HG02642 (cell line): ENCODE results near the gene PREB.
"Not testable (repeated sequence)": the region's sequence is repeated elsewhere in the genome, so short reads cannot be mapped to it uniquely, and the experiment has no call there.

Experiments
- ATAC-seq: cut with Tn5 transposase; IDR thresholded peaks from one replicate; pipeline ENCODE4 v1.9.1; 2021; ENCODE audit warnings: mild to moderate bottlenecking; ENCODE audit not compliant: unreplicated experiment, poor library complexity

Gene PREB

GRCh38 chr2:27128668-27129571 is 5.5 kb downstream of the PREB start:
- ATAC-seq, result no peak

GRCh38 chr2:27127883-27128667 is 6.4 kb downstream of the PREB start:
- ATAC-seq, result no peak

GRCh38 chr2:27126252-27126710 is 8.2 kb downstream of the PREB start:
- no peak for ATAC-seq

- no peak for ATAC-seq
Measured at GRCh38 chr2:27125104-27125503, 9.3 kb downstream of the PREB start.

- no peak for ATAC-seq
Measured at GRCh38 chr2:27123302-27124150, 10.9 kb downstream of the PREB start, which contains the start of gene ABHD1. ABHD1 (plus strand) TSS chr2:27123815; CDS start chr2:27123949, 134 bp downstream.

- ATAC-seq, result no peak
Measured at GRCh38 chr2:27122791-27123190, 11.6 kb downstream of the PREB start.

- no peak for ATAC-seq
Measured at GRCh38 chr2:27121906-27122305, 12.5 kb downstream of the PREB start.

GRCh38 chr2:27119330-27119670 is 15.1 kb downstream of the PREB start:
- ATAC-seq, result not testable (repeated sequence)

GRCh38 chr2:27118525-27119329 is 15.7 kb downstream of the PREB start, which contains the start of gene CGREF1:
CGREF1 (minus strand) TSS chr2:27119128; CDS start chr2:27104366, 14,762 bp downstream.
- ATAC-seq, result no peak

- no peak for ATAC-seq
Measured at GRCh38 chr2:27117995-27118524, 16.4 kb downstream of the PREB start.

- ATAC-seq, result no peak
Measured at GRCh38 chr2:27115519-27115918, 18.9 kb downstream of the PREB start.

- ATAC-seq, result not testable (repeated sequence)
Measured at GRCh38 chr2:27111392-27112078, 22.9 kb downstream of the PREB start.

GRCh38 chr2:27110603-27111352 is 23.7 kb downstream of the PREB start:
- not testable (repeated sequence) for ATAC-seq

- ATAC-seq, result no peak
Measured at GRCh38 chr2:27109083-27109482, 25.4 kb downstream of the PREB start.

GRCh38 chr2:27108221-27108620 is 26.2 kb downstream of the PREB start:
- ATAC-seq, result no peak

GRCh38 chr2:27105981-27106380 is 28.5 kb downstream of the PREB start:
- no peak for ATAC-seq

GRCh38 chr2:27102329-27102728 is 32.1 kb downstream of the PREB start:
- ATAC-seq, result no peak

GRCh38 chr2:27100036-27100435 is 34.4 kb downstream of the PREB start:
- ATAC-seq, result no peak
